Neural cell (in vitro differentiated cells): ENCODE data around the gene CPVL. TPM values are rescaled to one million over a fixed set of nuclear protein-coding genes. Genes with fewer than 3 reads are reported as not detected.

Experiments
- H2AFZ ChIP-seq: fragments of 200-600, 300-800 bp; sonication (generic), shearing (Covaris generic); 2 replicates; pipeline ENCODE4 v1.6.0; 2014; ENCODE audit warnings: low read depth, mild to moderate bottlenecking, antibody characterized with exemption, low read length, moderate library complexity
- H3F3A ChIP-seq: fragments of 200-600 bp; shearing (Covaris generic); 2 replicates; pipeline ENCODE4 v1.6.1; 2016; ENCODE audit warnings: mild to moderate bottlenecking, moderate library complexity, mixed read lengths, antibody characterized with exemption, low read length; ENCODE audit not compliant: insufficient read depth, poor library complexity, severe bottlenecking
- H3K27ac ChIP-seq: fragments of 200-600, 300-800 bp; sonication (generic), shearing (Covaris generic); 2 replicates; pipeline ENCODE4 v1.5.1; 2014; ENCODE audit warnings: mild to moderate bottlenecking, low read length, moderate library complexity
- H3K27me3 ChIP-seq: fragments of 300-800, 200-600 bp; sonication (generic), shearing (Covaris generic); 2 replicates; pipeline ENCODE4 v1.6.0; 2014; ENCODE audit warnings: mild to moderate bottlenecking, low read depth, low read length, moderate library complexity; ENCODE audit not compliant: insufficient read depth
- H3K36me3 ChIP-seq: fragments of 300-800, 200-600 bp; sonication (generic), shearing (Covaris generic); 2 replicates; pipeline ENCODE4 v1.5.1; 2014; ENCODE audit warnings: mild to moderate bottlenecking, antibody characterized with exemption, low read length, moderate library complexity; ENCODE audit not compliant: insufficient read depth
- H3K4me2 ChIP-seq: fragments of 300-800, 200-600 bp; sonication (generic), shearing (Covaris generic); 2 replicates; pipeline ENCODE4 v1.6.0; 2014; ENCODE audit warnings: mild to moderate bottlenecking, low read length
- H3K4me3 ChIP-seq: fragments of 300-800, 200-600 bp; sonication (generic), shearing (Covaris generic); 2 replicates; pipeline ENCODE4 v1.5.1; 2014; ENCODE audit warnings: mild to moderate bottlenecking, low read length, moderate library complexity
- H3K79me2 ChIP-seq: fragments of 200-600 bp; shearing (Covaris generic); replicated peaks from 2 replicates; pipeline ENCODE4 v1.6.0; 2014; ENCODE audit warnings: mild to moderate bottlenecking, low read length, moderate library complexity; ENCODE audit not compliant: insufficient read depth
- H3K9ac ChIP-seq: fragments of 300-800, 200-600 bp; sonication (generic), shearing (Covaris generic); 2 replicates; pipeline ENCODE4 v1.6.1; 2016; ENCODE audit warnings: mild to moderate bottlenecking, low read length, mixed read lengths
- H3K9me2 ChIP-seq: fragments of 200-600 bp; shearing (Covaris generic); 2 replicates; pipeline ENCODE4 v1.6.1; 2016; ENCODE audit warnings: mild to moderate bottlenecking, low read length, mixed read lengths; ENCODE audit not compliant: insufficient read depth
- H3K9me3 ChIP-seq: fragments of 200-600, 300-800 bp; sonication (generic), shearing (Covaris generic); 2 replicates; pipeline ENCODE4 v1.6.1; 2016; ENCODE audit warnings: mild to moderate bottlenecking, mixed run types, low read length, moderate library complexity, mixed read lengths
- H4K20me1 ChIP-seq: fragments of 200-600 bp; shearing (Covaris generic); 2 replicates; pipeline ENCODE4 v1.6.1; 2016; ENCODE audit warnings: mild to moderate bottlenecking, mixed run types; ENCODE audit not compliant: insufficient read depth
- EP300 ChIP-seq: fragments of 450-650 bp; conservative IDR thresholded peaks from 2 replicates; pipeline ENCODE4 v1.6.1; 2014; ENCODE audit warnings: antibody characterized with exemption, mild to moderate bottlenecking, moderate library complexity; ENCODE audit not compliant: poor library complexity, severe bottlenecking
- EZH2 ChIP-seq: fragments of 200-600, 300-800 bp; shearing (Covaris generic), sonication (generic); IDR thresholded peaks from 2 replicates; pipeline ENCODE4 v1.6.1; 2014; ENCODE audit warnings: antibody characterized with exemption, low read length, borderline replicate concordance, mild to moderate bottlenecking; ENCODE audit not compliant: insufficient read depth, poor library complexity, severe bottlenecking
- MXI1 ChIP-seq: fragments of 450-650 bp; conservative IDR thresholded peaks from 2 replicates; pipeline ENCODE4 v1.6.1; 2014; ENCODE audit warnings: antibody characterized with exemption, mild to moderate bottlenecking; ENCODE audit not compliant: poor library complexity, severe bottlenecking
- POLR2AphosphoS5 ChIP-seq: IDR thresholded peaks from 2 replicates; pipeline ENCODE4 v1.6.1; 2012
- RAD21 ChIP-seq: fragments of 450-650 bp; conservative IDR thresholded peaks from 2 replicates; pipeline ENCODE4 v1.6.1; 2014; ENCODE audit warnings: antibody characterized with exemption, mild to moderate bottlenecking, moderate library complexity
- SMC3 ChIP-seq: fragments of 450-650 bp; conservative IDR thresholded peaks from 2 replicates; pipeline ENCODE4 v1.6.1; 2014; ENCODE audit warnings: antibody characterized with exemption, mild to moderate bottlenecking, moderate library complexity; ENCODE audit not compliant: poor library complexity
- TAF1 ChIP-seq: IDR thresholded peaks from 2 replicates; pipeline ENCODE4 v1.6.1; 2012; ENCODE audit warnings: low read depth
- polyA plus RNA-seq: library from polyadenylated mRNA; depleted of rRNA; stranded (reverse); fragments of >200 nt; gene quantifications from 2 replicates; pipeline ENCODE4 v1.2.3, GENCODE V29; 2014
- TF ChIP-seq, protein P1 (sequence below): IDR thresholded peaks from 2 replicates; pipeline ENCODE4 v1.6.1; 2012; ENCODE audit warnings: borderline replicate concordance
- TF ChIP-seq, protein P2 (sequence below): fragments of 450-650 bp; IDR thresholded peaks from 2 replicates; pipeline ENCODE4 v1.5.1; 2014; ENCODE audit warnings: antibody characterized with exemption, mild to moderate bottlenecking, moderate library complexity; ENCODE audit not compliant: poor library complexity, severe bottlenecking

CPVL gene
- polyA plus RNA-seq, 1 donor from 2014 or later: 13.0 TPM

DNA sequence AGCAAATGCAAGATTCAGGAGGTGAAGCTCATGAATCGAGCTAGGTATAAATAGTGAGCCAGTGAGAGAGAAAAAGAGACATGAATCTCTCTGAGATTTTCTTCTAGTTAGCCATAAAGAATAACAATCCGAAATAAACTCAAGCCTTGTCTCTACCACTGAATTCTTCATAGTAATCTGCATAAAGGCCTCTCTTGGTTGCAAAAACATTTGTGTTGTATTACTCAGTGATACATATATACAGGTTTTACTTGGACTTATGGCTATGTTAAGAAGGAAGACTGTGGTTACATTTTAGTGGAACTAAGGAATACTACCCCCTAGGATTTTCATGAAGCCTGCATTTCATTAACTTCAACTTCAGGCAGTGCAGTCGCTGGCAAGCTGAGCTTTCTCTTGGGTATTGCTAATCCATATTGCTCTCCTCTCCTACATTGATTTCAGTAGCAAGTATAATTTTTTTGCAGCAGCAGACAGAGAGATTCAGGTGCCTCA is 115.5 kb downstream of the CPVL start:
- no peak overlapping the region for H3K9ac ChIP-seq
- no peaks in the 10 kb centered on the region for H3K79me2 ChIP-seq
- H3K27me3 ChIP-seq: no peaks in the 10 kb centered on the region
- no peak overlapping the region for H3K4me2 ChIP-seq
- TF ChIP-seq EP300 (no peak), TAF1 (no peak), SMC3 (no peak)
- TF ChIP-seq, protein P1, sequence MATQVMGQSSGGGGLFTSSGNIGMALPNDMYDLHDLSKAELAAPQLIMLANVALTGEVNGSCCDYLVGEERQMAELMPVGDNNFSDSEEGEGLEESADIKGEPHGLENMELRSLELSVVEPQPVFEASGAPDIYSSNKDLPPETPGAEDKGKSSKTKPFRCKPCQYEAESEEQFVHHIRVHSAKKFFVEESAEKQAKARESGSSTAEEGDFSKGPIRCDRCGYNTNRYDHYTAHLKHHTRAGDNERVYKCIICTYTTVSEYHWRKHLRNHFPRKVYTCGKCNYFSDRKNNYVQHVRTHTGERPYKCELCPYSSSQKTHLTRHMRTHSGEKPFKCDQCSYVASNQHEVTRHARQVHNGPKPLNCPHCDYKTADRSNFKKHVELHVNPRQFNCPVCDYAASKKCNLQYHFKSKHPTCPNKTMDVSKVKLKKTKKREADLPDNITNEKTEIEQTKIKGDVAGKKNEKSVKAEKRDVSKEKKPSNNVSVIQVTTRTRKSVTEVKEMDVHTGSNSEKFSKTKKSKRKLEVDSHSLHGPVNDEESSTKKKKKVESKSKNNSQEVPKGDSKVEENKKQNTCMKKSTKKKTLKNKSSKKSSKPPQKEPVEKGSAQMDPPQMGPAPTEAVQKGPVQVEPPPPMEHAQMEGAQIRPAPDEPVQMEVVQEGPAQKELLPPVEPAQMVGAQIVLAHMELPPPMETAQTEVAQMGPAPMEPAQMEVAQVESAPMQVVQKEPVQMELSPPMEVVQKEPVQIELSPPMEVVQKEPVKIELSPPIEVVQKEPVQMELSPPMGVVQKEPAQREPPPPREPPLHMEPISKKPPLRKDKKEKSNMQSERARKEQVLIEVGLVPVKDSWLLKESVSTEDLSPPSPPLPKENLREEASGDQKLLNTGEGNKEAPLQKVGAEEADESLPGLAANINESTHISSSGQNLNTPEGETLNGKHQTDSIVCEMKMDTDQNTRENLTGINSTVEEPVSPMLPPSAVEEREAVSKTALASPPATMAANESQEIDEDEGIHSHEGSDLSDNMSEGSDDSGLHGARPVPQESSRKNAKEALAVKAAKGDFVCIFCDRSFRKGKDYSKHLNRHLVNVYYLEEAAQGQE: no peak
- H2AFZ ChIP-seq: no peak overlapping the region
- H3K4me3 ChIP-seq: no peak overlapping the region
- H3K27ac ChIP-seq: no peak overlapping the region
- no peaks in the 10 kb centered on the region for H3F3A ChIP-seq
- no peaks in the 10 kb centered on the region for H3K36me3 ChIP-seq
- H3K9me2 ChIP-seq: no peaks in the 10 kb centered on the region
- H3K9me3 ChIP-seq: no peaks in the 10 kb centered on the region
- no peaks in the 10 kb centered on the region for H4K20me1 ChIP-seq

DNA sequence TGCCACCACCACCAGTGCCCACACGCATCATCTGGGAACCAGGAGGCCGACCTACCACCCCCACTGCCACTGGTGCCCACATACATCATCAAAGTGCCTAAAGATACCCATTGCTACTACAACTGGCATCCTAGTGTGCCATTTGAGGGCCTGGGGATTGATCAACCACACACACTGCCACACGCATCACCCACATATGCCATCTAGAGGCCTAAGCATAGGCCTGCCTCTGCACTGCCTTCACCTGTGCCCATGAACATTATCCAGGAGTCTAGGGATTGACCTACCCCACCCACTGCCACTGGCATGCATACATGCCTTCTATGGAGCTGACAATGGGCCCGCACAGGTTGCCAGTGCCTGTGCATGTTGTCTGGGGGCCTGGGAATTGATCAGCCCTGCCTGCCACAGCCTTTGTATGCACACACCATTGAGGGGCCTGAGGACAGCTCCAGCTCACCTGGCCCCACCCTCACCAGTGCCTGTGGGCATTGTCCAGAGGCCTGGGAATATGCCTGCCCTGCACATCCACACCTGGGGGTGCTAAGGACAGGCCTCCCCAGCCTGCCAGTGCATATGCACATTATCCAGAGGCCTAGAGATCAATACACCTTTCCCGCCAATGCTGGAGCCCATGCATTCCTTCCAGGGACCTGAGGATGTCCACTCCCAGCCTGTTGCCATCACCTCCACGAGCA is 123.9 kb downstream of the CPVL start:
- TF ChIP-seq POLR2AphosphoS5: no peak
- TF ChIP-seq EZH2: no peak
- TF ChIP-seq RAD21: no peak
- TF ChIP-seq MXI1: no peak
- TF ChIP-seq TAF1: no peak
- TF ChIP-seq, protein P1: no peak
- no peak for TF ChIP-seq EP300
- TF ChIP-seq SMC3: no peak
- TF ChIP-seq, protein P2, sequence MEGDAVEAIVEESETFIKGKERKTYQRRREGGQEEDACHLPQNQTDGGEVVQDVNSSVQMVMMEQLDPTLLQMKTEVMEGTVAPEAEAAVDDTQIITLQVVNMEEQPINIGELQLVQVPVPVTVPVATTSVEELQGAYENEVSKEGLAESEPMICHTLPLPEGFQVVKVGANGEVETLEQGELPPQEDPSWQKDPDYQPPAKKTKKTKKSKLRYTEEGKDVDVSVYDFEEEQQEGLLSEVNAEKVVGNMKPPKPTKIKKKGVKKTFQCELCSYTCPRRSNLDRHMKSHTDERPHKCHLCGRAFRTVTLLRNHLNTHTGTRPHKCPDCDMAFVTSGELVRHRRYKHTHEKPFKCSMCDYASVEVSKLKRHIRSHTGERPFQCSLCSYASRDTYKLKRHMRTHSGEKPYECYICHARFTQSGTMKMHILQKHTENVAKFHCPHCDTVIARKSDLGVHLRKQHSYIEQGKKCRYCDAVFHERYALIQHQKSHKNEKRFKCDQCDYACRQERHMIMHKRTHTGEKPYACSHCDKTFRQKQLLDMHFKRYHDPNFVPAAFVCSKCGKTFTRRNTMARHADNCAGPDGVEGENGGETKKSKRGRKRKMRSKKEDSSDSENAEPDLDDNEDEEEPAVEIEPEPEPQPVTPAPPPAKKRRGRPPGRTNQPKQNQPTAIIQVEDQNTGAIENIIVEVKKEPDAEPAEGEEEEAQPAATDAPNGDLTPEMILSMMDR: no peak
- peaks cover 6% of the 10 kb centered on the region for H3K9me3 ChIP-seq

More for the DNA sequence above, 123.9 kb downstream of the CPVL start:
- no peak overlapping the region for H3K27ac ChIP-seq
- H3K9me2 ChIP-seq: no peaks in the 10 kb centered on the region
- H3K36me3 ChIP-seq: no peaks in the 10 kb centered on the region
- H3K79me2 ChIP-seq: no peaks in the 10 kb centered on the region
- H3F3A ChIP-seq: no peaks in the 10 kb centered on the region
- H3K4me3 ChIP-seq: no peak overlapping the region
- no peak overlapping the region for H2AFZ ChIP-seq
- H4K20me1 ChIP-seq: no peaks in the 10 kb centered on the region
- no peak overlapping the region for H3K4me2 ChIP-seq
- no peak overlapping the region for H3K9ac ChIP-seq
- H3K27me3 ChIP-seq: no peaks in the 10 kb centered on the region
